Measurements from ENCODE around the gene CDC42SE2.

DNA sequence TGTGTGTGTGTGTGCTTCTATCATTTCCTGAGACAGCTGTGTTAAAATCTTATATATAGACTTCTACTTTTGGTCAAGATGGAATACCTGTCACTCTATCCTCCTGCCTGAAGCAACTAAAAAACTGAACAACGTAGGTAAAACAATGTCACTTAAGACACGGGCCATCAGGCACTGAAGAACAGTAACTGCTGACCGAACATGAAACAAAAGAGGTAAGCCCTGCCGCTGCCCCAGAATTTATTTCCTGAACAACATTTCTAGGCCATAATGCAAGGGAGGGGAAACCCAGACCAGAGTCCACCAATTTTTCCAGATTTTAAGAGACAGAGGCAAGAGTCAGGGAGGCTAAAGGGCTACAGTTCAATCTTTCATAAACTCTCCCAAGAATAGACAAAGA lies 156.0 kb downstream of the CDC42SE2 start:
- TF ChIP-seq POLR2AphosphoS5 (IDR thresholded peaks at IDR 0.05; ENCODE audit: insufficient read depth in 1 of 2, low read depth in 1 of 2) = no peak
- TF ChIP-seq, protein P1, sequence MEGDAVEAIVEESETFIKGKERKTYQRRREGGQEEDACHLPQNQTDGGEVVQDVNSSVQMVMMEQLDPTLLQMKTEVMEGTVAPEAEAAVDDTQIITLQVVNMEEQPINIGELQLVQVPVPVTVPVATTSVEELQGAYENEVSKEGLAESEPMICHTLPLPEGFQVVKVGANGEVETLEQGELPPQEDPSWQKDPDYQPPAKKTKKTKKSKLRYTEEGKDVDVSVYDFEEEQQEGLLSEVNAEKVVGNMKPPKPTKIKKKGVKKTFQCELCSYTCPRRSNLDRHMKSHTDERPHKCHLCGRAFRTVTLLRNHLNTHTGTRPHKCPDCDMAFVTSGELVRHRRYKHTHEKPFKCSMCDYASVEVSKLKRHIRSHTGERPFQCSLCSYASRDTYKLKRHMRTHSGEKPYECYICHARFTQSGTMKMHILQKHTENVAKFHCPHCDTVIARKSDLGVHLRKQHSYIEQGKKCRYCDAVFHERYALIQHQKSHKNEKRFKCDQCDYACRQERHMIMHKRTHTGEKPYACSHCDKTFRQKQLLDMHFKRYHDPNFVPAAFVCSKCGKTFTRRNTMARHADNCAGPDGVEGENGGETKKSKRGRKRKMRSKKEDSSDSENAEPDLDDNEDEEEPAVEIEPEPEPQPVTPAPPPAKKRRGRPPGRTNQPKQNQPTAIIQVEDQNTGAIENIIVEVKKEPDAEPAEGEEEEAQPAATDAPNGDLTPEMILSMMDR (IDR thresholded peaks at IDR 0.05) = no peak
